Bronchial epithelial cell (primary cell): Measurements from ENCODE around the gene KLF18. TPM values are rescaled to one million over a fixed set of nuclear protein-coding genes. Genes with fewer than 3 reads are reported as not detected.

Source experiments
- DNase-seq: peaks from one replicate; pipeline ENCODE4 v3.0.0-alpha.2; 2010; ENCODE audit warnings: low read depth
- FAIRE-seq: peaks from 2 replicates; lab custom pipeline; 2011; peaks lifted over from hg19 to GRCh38; lab: Jason Lieb, UNC
- H3K27me3 ChIP-seq: 2 replicates; pipeline ENCODE4 v1.5.1; 2011; ENCODE audit warnings: low read length; ENCODE audit not compliant: control insufficient read depth, insufficient read depth
- H3K36me3 ChIP-seq: 2 replicates; pipeline ENCODE4 v1.5.1; 2011; ENCODE audit warnings: low read length; ENCODE audit not compliant: control insufficient read depth, insufficient read depth
- H3K4me3 ChIP-seq: 2 replicates; pipeline ENCODE4 v1.5.1; 2011; ENCODE audit warnings: mild to moderate bottlenecking, low read depth, low read length, control low read depth
- CTCF ChIP-seq: IDR thresholded peaks from 2 replicates; pipeline ENCODE4 v1.5.1; 2011; ENCODE audit warnings: mild to moderate bottlenecking, moderate library complexity, low read length, control low read depth, inconsistent platforms; ENCODE audit not compliant: insufficient read depth, severe bottlenecking
- total RNA-seq: library from RNA; depleted of rRNA; stranded (reverse); fragments of >200 nt; gene quantifications from 2 replicates; pipeline ENCODE4 v1.2.1, GENCODE V29; 2014

KLF18 gene
- total RNA-seq, 1 donor from 2014 or later: not detected

- Histone ChIP-seq H3K27me3 (peaks cover 1% of the 10 kb centered on the region), H3K36me3 (no peaks in the 10 kb centered on the region), H3K4me3 (no peak overlapping the region)
- TF ChIP-seq CTCF: no peak
- DNase-seq: no peak
- FAIRE-seq: no peak
Measured at GRCh38 chr1:44110916-44111315, 30.5 kb downstream of the KLF18 start.

- Histone ChIP-seq H3K36me3 (no peaks in the 10 kb centered on the region), H3K4me3 (no peak overlapping the region), H3K27me3 (peaks cover 3% of the 10 kb centered on the region)
- FAIRE-seq (no peak), DNase-seq (no peak)
- no peak for TF ChIP-seq CTCF
Measured at GRCh38 chr1:44108971-44109370, 32.5 kb downstream of the KLF18 start.

GRCh38 chr1:44108241-44108640, 33.2 kb downstream of the KLF18 start:
- H3K4me3 ChIP-seq: no peak overlapping the region
- no peak for TF ChIP-seq CTCF
- DNase-seq (no peak), FAIRE-seq (no peak)
- H3K36me3 ChIP-seq: no peaks in the 10 kb centered on the region
- H3K27me3 ChIP-seq: peaks cover 3% of the 10 kb centered on the region

- Histone ChIP-seq H3K4me3 (no peak overlapping the region), H3K36me3 (no peaks in the 10 kb centered on the region), H3K27me3 (peaks cover 5% of the 10 kb centered on the region)
- no peak for TF ChIP-seq CTCF
- DNase-seq (no peak), FAIRE-seq (peak; percentile 47)
Measured at GRCh38 chr1:44105810-44106209, 35.6 kb downstream of the KLF18 start.

GRCh38 chr1:44103270-44104131, 37.9 kb downstream of the KLF18 start:
- DNase-seq: peak; percentile 13
- no peak for FAIRE-seq

More at GRCh38 chr1:44103270-44104131, 37.9 kb downstream of the KLF18 start:
- H3K36me3 ChIP-seq: no peaks in the 10 kb centered on the region
- no peak overlapping the region for H3K4me3 ChIP-seq
- TF ChIP-seq CTCF: peak; percentile 54
- H3K27me3 ChIP-seq: peaks cover 5% of the 10 kb centered on the region
